B cell (primary cell): Measurements from ENCODE around the gene SLC25A17. TPM values are rescaled to one million over a fixed set of nuclear protein-coding genes. Genes with fewer than 3 reads are reported as not detected.

ENCODE experiments used
- ATAC-seq: fragments of 200-7000 bp; cut with Tn5 transposase; one replicate; pipeline ENCODE4 v1.10.0; 2021; ENCODE audit warnings: low read depth, mild to moderate bottlenecking, moderate number of reproducible peaks, moderate library complexity
- CTCF ChIA-PET: fragments of 350-600 bp; sonication (Branson Sonifier 250); formaldehyde crosslinking; loops from one replicate; lab custom pipeline; 2021; ENCODE audit warnings: antibody characterized with exemption, inconsistent platforms; lab: Charles Lee
- POLR2A ChIA-PET: fragments of 350-600 bp; sonication (Branson Sonifier 250); formaldehyde crosslinking; loops from one replicate; lab custom pipeline; 2021; ENCODE audit warnings: antibody characterized with exemption; lab: Charles Lee
- DNase-seq: peaks from one replicate; pipeline ENCODE4 v3.0.0; 2013
- H2AFZ ChIP-seq: 2 replicates; pipeline ENCODE4 v1.6.1; 2012; ENCODE audit warnings: mild to moderate bottlenecking, low read depth, low read length; ENCODE audit not compliant: insufficient read depth, poor library complexity, severe bottlenecking
- H3K27ac ChIP-seq, 2 donors: 1 replicate in 1 of 2; 2 replicates in 1 of 2; pipeline ENCODE4 v1.5.1; 2012 to 2013; ENCODE audit warnings: low read length in 2 of 2, mild to moderate bottlenecking in 2 of 2, moderate library complexity in 1 of 2
- H3K27me3 ChIP-seq, 4 experiments: fragments of 200-600 bp in 1 of 4; sonication (generic) in 1 of 4; replicated peaks in 1 of 4; 1 replicate in 2 of 4; 2 replicates in 2 of 4; pipeline versions ENCODE4 v1.6.1 to v1.7.0; 2013 to 2016; ENCODE audit warnings: low read length in 3 of 4, mild to moderate bottlenecking in 2 of 4, mixed read lengths in 1 of 4, moderate library complexity in 1 of 4; ENCODE audit not compliant: insufficient read depth in 4 of 4, control insufficient read depth in 3 of 4; ENCODE audit errors: control extremely low read depth in 1 of 4
- H3K36me3 ChIP-seq, 2 experiments: replicated peaks in 1 of 2; 1 replicate in 1 of 2; 2 replicates in 1 of 2; pipeline versions ENCODE4 v1.6.1 to v1.7.1; 2013; ENCODE audit warnings: low read length in 1 of 2; ENCODE audit not compliant: insufficient read depth in 2 of 2, control insufficient read depth in 1 of 2; ENCODE audit errors: control extremely low read depth in 1 of 2, extremely low read depth in 1 of 2
- H3K4me1 ChIP-seq, 2 donors: fragments of 200-600 bp in 1 of 2; sonication (generic) in 1 of 2; 1 replicate in 1 of 2; 2 replicates in 1 of 2; pipeline versions ENCODE4 v1.5.1 to v1.6.1; 2013 to 2017; ENCODE audit warnings: low read length in 2 of 2; ENCODE audit not compliant: control insufficient read depth in 2 of 2, insufficient read depth in 2 of 2
- H3K4me2 ChIP-seq: replicated peaks from 2 replicates; pipeline ENCODE3; 2012; ENCODE audit warnings: mild to moderate bottlenecking, low read depth, low read length; ENCODE audit not compliant: poor library complexity, severe bottlenecking
- H3K4me3 ChIP-seq, 5 experiments: fragments of 200-600 bp in 1 of 5; sonication (generic) in 1 of 5; 1 replicate in 3 of 5; 2 replicates in 2 of 5; pipeline versions ENCODE4 v1.5.1 to v1.7.0; 2011 to 2016; ENCODE audit warnings: low read length in 4 of 5, mild to moderate bottlenecking in 4 of 5, low read depth in 2 of 5, control low read depth in 1 of 5, moderate library complexity in 1 of 5; ENCODE audit not compliant: insufficient read depth in 1 of 5; ENCODE audit errors: control extremely low read depth in 1 of 5, extremely low read depth in 1 of 5
- H3K79me2 ChIP-seq: fragments of 200-600 bp; sonication (generic); one replicate; pipeline ENCODE4 v1.6.0; 2016; ENCODE audit warnings: low read length; ENCODE audit not compliant: control insufficient read depth, insufficient read depth
- H3K9ac ChIP-seq: fragments of 200-600 bp; sonication (generic); 2 replicates; pipeline ENCODE4 v1.6.1; 2017; ENCODE audit warnings: mild to moderate bottlenecking, low read length, moderate library complexity
- H3K9me3 ChIP-seq, 3 donors: one replicate each; pipeline versions ENCODE4 v1.6.1 to v1.7.1; 2013; ENCODE audit warnings: low read length in 2 of 3; ENCODE audit not compliant: control insufficient read depth in 2 of 3, insufficient read depth in 1 of 3; ENCODE audit errors: control extremely low read depth in 1 of 3
- H4K20me1 ChIP-seq: 2 replicates; pipeline ENCODE4 v1.6.0; 2012; ENCODE audit warnings: mild to moderate bottlenecking, low read length; ENCODE audit not compliant: insufficient read depth, control insufficient read depth, poor library complexity, severe bottlenecking
- H3K27ac Mint-ChIP-seq: one replicate; pipeline ENCODE4 v1.8.0; 2021; ENCODE audit warnings: mixed read lengths
- H3K27me3 Mint-ChIP-seq: one replicate; pipeline ENCODE4 v1.8.0; 2021; ENCODE audit warnings: mixed read lengths
- H3K4me1 Mint-ChIP-seq: one replicate; pipeline ENCODE4 v1.8.0; 2021; ENCODE audit warnings: mixed read lengths
- H3K4me3 Mint-ChIP-seq: one replicate; pipeline ENCODE4 v1.8.0; 2021; ENCODE audit warnings: mixed read lengths
- H3K9me3 Mint-ChIP-seq: one replicate; pipeline ENCODE4 v1.8.0; 2022; ENCODE audit warnings: mixed read lengths; ENCODE audit not compliant: insufficient read depth
- CTCF ChIP-seq: fragments of 200-600 bp; IDR thresholded peaks from one replicate; pipeline ENCODE4 v1.8.0; 2022; ENCODE audit warnings: antibody characterized with exemption, mild to moderate bottlenecking
- EZH2 ChIP-seq: IDR thresholded peaks from 2 replicates; pipeline ENCODE4 v1.6.1; 2012; ENCODE audit warnings: borderline replicate concordance, low read depth, mild to moderate bottlenecking, moderate library complexity, low read length; ENCODE audit not compliant: insufficient read depth, poor library complexity, severe bottlenecking
- WGBS: methylation state at CpG from one replicate; pipeline ENCODE4 v1.1.5; 2013; ENCODE audit warnings: missing lambda C conversion rate; ENCODE audit not compliant: insufficient coverage; 5-methylcytosine and 5-hydroxymethylcytosine counted together
- intact Hi-C: fragments of 100-400 bp; cut with micrococcal nuclease; formaldehyde crosslinking; loops from one replicate; pipeline ENCODE4 v1.10.0; 2022
- polyA plus RNA-seq: library from polyadenylated mRNA; depleted of rRNA; stranded (reverse); fragments of >200 nt; gene quantifications from 2 replicates; pipeline ENCODE4 v1.2.3, GENCODE V29; 2012
- total RNA-seq, 2 donors: library from RNA; stranded (reverse); fragments of 120-200 nt in 1 of 2; gene quantifications; 1 replicate in 1 of 2; 2 replicates in 1 of 2; pipeline versions ENCODE4 v1.2.3 to v1.2.4, GENCODE V29; 2013 to 2022

SLC25A17 gene
- total and polyA plus RNA-seq, 2 donors (not counting 1 experiment from before 2014, with no cell fraction given), result 13.1 to 15.0 TPM

GRCh38 chr22:40806711-40807110, 12.4 kb downstream of the SLC25A17 start:
- no peak for DNase-seq
- POLR2A ChIA-PET, result interaction anchor here (1.0 kb wide), 1 partner anchor 12 kb away, joined by 3 read pairs; no protein-coding TSS in a partner anchor

More at GRCh38 chr22:40806711-40807110, 12.4 kb downstream of the SLC25A17 start:
- intact Hi-C loops, result no loop called here
- no peak overlapping the region for H3K27ac Mint-ChIP-seq
- no peak for ATAC-seq
- H3K79me2 ChIP-seq, result peaks cover 32% of the 10 kb centered on the region
- H3K36me3 ChIP-seq, result peaks cover 0 to 11% of the 10 kb centered on the region in 2 experiments
- H4K20me1 ChIP-seq, result peaks cover 15% of the 10 kb centered on the region
- CTCF ChIA-PET, result interaction anchor here (1.1 kb wide), 1 partner anchor 21 kb away, joined by 3 read pairs; no protein-coding TSS in a partner anchor
- no peak overlapping the region for H3K4me3 Mint-ChIP-seq
- no peaks in the 10 kb centered on the region for H3K27me3 Mint-ChIP-seq
- peaks cover 10% of the 10 kb centered on the region for H3K4me1 Mint-ChIP-seq
- TF ChIP-seq EZH2 (no peak), CTCF (no peak)
- no peaks in the 10 kb centered on the region for H3K27me3 ChIP-seq
- no peak overlapping the region for H3K4me3 ChIP-seq
- H3K4me2 ChIP-seq, result no peak overlapping the region
- no peaks in the 10 kb centered on the region for H3K9me3 Mint-ChIP-seq
- no peak overlapping the region for H3K27ac ChIP-seq
- no peak overlapping the region for H3K9ac ChIP-seq
- H2AFZ ChIP-seq, result no peak overlapping the region
- WGBS, result 100% methylated on average over 1 of the region's 3 CpGs
- no peaks in the 10 kb centered on the region for H3K9me3 ChIP-seq
- no peaks in the 10 kb centered on the region for H3K4me1 ChIP-seq
